CD4-positive, alpha-beta T cell (primary cell): ENCODE measurements around the gene NLGN1. TPM values are rescaled to one million over a fixed set of nuclear protein-coding genes. Genes with fewer than 3 reads are reported as not detected.

Source experiments
- ATAC-seq: fragments of 200-7000 bp; cut with Tn5 transposase; one replicate; pipeline ENCODE4 v1.10.0; 2022; ENCODE audit warnings: mild to moderate bottlenecking; ENCODE audit not compliant: poor library complexity
- CTCF ChIA-PET: fragments of 350-600 bp; sonication (Branson Sonifier 250); formaldehyde crosslinking; loops from one replicate; lab custom pipeline; 2021; ENCODE audit warnings: antibody characterized with exemption, inconsistent platforms; lab: Charles Lee
- POLR2A ChIA-PET: fragments of 350-600 bp; sonication (Branson Sonifier 250); formaldehyde crosslinking; loops from one replicate; lab custom pipeline; 2021; ENCODE audit warnings: antibody characterized with exemption, inconsistent platforms; lab: Charles Lee
- DNase-seq, 14 experiments: peaks; one replicate each; pipeline ENCODE4 v3.0.0-alpha.2; 2013 to 2020; ENCODE audit warnings: mixed read lengths in 2 of 14
- H3K27ac ChIP-seq, 2 donors: one replicate each; pipeline versions ENCODE4 v1.5.1 to v1.7.0; 2013; ENCODE audit warnings: low read length in 2 of 2, low read depth in 1 of 2, mild to moderate bottlenecking in 1 of 2
- H3K27me3 ChIP-seq, 2 experiments: 1 replicate in 1 of 2; 2 replicates in 1 of 2; pipeline versions ENCODE4 v1.6.1 to v1.7.0; 2013; ENCODE audit warnings: low read length in 2 of 2, control low read depth in 1 of 2, mild to moderate bottlenecking in 1 of 2, moderate library complexity in 1 of 2; ENCODE audit not compliant: insufficient read depth in 2 of 2, control insufficient read depth in 1 of 2
- H3K36me3 ChIP-seq: one replicate; pipeline ENCODE4 v1.6.1; 2013; ENCODE audit warnings: low read length, control low read depth; ENCODE audit not compliant: insufficient read depth
- H3K4me1 ChIP-seq: one replicate; pipeline ENCODE4 v1.6.1; 2013; ENCODE audit warnings: low read length, control low read depth; ENCODE audit not compliant: insufficient read depth
- H3K4me3 ChIP-seq: one replicate; pipeline ENCODE4 v1.5.1; 2013; ENCODE audit warnings: mild to moderate bottlenecking, low read length, moderate library complexity
- H3K9me3 ChIP-seq, 2 experiments: 1 replicate in 1 of 2; 2 replicates in 1 of 2; pipeline versions ENCODE4 v1.6.1 to v1.7.0; 2013; ENCODE audit warnings: low read length in 2 of 2, mild to moderate bottlenecking in 2 of 2, control low read depth in 1 of 2, moderate library complexity in 1 of 2; ENCODE audit not compliant: control insufficient read depth in 1 of 2, insufficient read depth in 1 of 2
- H3K27ac Mint-ChIP-seq: one replicate; pipeline ENCODE4 v1.8.0; 2020; ENCODE audit warnings: mixed read lengths
- H3K27me3 Mint-ChIP-seq: one replicate; pipeline ENCODE4 v1.8.0; 2021; ENCODE audit warnings: mixed read lengths
- H3K36me3 Mint-ChIP-seq: one replicate; pipeline ENCODE4 v1.8.0; 2021; ENCODE audit warnings: low read depth, mixed read lengths
- H3K4me1 Mint-ChIP-seq: one replicate; pipeline ENCODE4 v1.8.0; 2021; ENCODE audit warnings: low read depth, mixed read lengths
- H3K4me3 Mint-ChIP-seq: one replicate; pipeline ENCODE4 v1.8.0; 2020; ENCODE audit warnings: mild to moderate bottlenecking, mixed read lengths
- H3K9me3 Mint-ChIP-seq: one replicate; pipeline ENCODE4 v1.8.0; 2020; ENCODE audit warnings: mixed read lengths
- intact Hi-C, 2 experiments: fragments of 100-400 bp; cut with DNase I in 1 of 2; cut with micrococcal nuclease in 1 of 2; formaldehyde crosslinking; loops; one replicate each; pipeline versions ENCODE4 v1.15.1 to v1.9.0; 2023 to 2025; cut with DNase I, micrococcal nuclease
- total RNA-seq, 174 experiments: library from RNA in 2 of 174; stranded (reverse) in 2 of 174; gene quantifications; one replicate each; pipeline ENCODE4 v1.2.3 and lab custom pipeline; 2021 to 2026
- TF ChIP-seq, protein P1 (sequence below): fragments of 200-600 bp; IDR thresholded peaks from one replicate; pipeline ENCODE4 v1.8.0; 2022; ENCODE audit warnings: antibody characterized with exemption, mild to moderate bottlenecking

The NLGN1 gene
- total RNA-seq, 2 experiments from 2014 or later: not detected

- Histone ChIP-seq H3K27ac (no peak overlapping the region), H3K4me1 (no peaks in the 10 kb centered on the region), H3K36me3 (no peaks in the 10 kb centered on the region), H3K9me3 (no peaks in the 10 kb centered on the region), H3K27me3 (no peaks in the 10 kb centered on the region), H3K4me3 (no peak overlapping the region)
- CTCF ChIA-PET: no interaction called here
- Mint-ChIP-seq H3K27ac (no peak overlapping the region), H3K9me3 (peaks cover 2% of the 10 kb centered on the region), H3K27me3 (no peaks in the 10 kb centered on the region), H3K36me3 (no peaks in the 10 kb centered on the region), H3K4me1 (no peaks in the 10 kb centered on the region), H3K4me3 (no peak overlapping the region)
- ATAC-seq (no peak), DNase-seq (no peak)
- TF ChIP-seq, protein P1, sequence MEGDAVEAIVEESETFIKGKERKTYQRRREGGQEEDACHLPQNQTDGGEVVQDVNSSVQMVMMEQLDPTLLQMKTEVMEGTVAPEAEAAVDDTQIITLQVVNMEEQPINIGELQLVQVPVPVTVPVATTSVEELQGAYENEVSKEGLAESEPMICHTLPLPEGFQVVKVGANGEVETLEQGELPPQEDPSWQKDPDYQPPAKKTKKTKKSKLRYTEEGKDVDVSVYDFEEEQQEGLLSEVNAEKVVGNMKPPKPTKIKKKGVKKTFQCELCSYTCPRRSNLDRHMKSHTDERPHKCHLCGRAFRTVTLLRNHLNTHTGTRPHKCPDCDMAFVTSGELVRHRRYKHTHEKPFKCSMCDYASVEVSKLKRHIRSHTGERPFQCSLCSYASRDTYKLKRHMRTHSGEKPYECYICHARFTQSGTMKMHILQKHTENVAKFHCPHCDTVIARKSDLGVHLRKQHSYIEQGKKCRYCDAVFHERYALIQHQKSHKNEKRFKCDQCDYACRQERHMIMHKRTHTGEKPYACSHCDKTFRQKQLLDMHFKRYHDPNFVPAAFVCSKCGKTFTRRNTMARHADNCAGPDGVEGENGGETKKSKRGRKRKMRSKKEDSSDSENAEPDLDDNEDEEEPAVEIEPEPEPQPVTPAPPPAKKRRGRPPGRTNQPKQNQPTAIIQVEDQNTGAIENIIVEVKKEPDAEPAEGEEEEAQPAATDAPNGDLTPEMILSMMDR: no peak
- intact Hi-C loops: no loop called here
- POLR2A ChIA-PET: no interaction called here
Measured at GRCh38 chr3:173501931-173502489, 104.5 kb downstream of the NLGN1 start.

- ATAC-seq: no peak
- POLR2A ChIA-PET: no interaction called here
- Mint-ChIP-seq H3K27me3 (no peaks in the 10 kb centered on the region), H3K4me3 (no peak overlapping the region), H3K36me3 (no peaks in the 10 kb centered on the region), H3K9me3 (peaks cover 2% of the 10 kb centered on the region), H3K4me1 (no peaks in the 10 kb centered on the region), H3K27ac (no peak overlapping the region)
- CTCF ChIA-PET: no interaction called here
- H3K4me1 ChIP-seq: no peaks in the 10 kb centered on the region
- H3K4me3 ChIP-seq: no peak overlapping the region
- intact Hi-C loops: no loop called here
- DNase-seq: no peak
- no peaks in the 10 kb centered on the region for H3K36me3 ChIP-seq
- no peak overlapping the region for H3K27ac ChIP-seq
- no peaks in the 10 kb centered on the region for H3K27me3 ChIP-seq
- TF ChIP-seq, protein P1: no peak
- H3K9me3 ChIP-seq: no peaks in the 10 kb centered on the region
Measured at GRCh38 chr3:173502983-173503568, 105.5 kb downstream of the NLGN1 start.

DNA sequence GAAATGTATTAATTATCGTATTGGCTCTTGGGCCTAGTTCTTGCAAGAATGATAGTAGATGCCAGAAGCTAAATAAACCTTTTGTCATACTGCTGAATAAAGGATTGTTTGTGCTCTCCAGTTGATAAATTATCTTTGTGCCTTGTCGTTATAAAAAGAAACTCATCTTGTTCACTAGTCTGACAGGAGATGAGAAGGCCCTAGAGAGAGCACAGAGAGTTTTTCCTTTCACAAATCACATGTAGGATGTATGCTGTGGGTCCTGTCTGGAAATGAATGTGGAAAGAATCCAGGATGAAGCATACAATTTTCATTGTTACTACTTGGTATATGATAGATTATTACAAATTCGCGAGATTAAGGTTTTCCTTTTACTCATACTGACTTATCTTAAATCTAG lies 113.0 kb downstream of the NLGN1 start:
- Mint-ChIP-seq H3K4me1 (no peaks in the 10 kb centered on the region), H3K9me3 (no peaks in the 10 kb centered on the region), H3K4me3 (no peak overlapping the region), H3K27me3 (no peaks in the 10 kb centered on the region), H3K36me3 (no peaks in the 10 kb centered on the region), H3K27ac (no peak overlapping the region)
- DNase-seq (no peak), ATAC-seq (no peak)
- TF ChIP-seq, protein P1: no peak
- H3K4me3 ChIP-seq: no peak overlapping the region
- intact Hi-C loops: no loop called here
- ChIA-PET POLR2A (no interaction called here), CTCF (no interaction called here)
- no peaks in the 10 kb centered on the region for H3K36me3 ChIP-seq
- H3K9me3 ChIP-seq: no peaks in the 10 kb centered on the region
- no peaks in the 10 kb centered on the region for H3K4me1 ChIP-seq
- no peaks in the 10 kb centered on the region for H3K27me3 ChIP-seq
- H3K27ac ChIP-seq: no peak overlapping the region
